ENCODE results near the gene MEG3.
"Not testable (repeated sequence)": the region's sequence is repeated elsewhere in the genome, so short reads cannot be mapped to it uniquely, and the experiment has no call there.

The MEG3 gene

DNA sequence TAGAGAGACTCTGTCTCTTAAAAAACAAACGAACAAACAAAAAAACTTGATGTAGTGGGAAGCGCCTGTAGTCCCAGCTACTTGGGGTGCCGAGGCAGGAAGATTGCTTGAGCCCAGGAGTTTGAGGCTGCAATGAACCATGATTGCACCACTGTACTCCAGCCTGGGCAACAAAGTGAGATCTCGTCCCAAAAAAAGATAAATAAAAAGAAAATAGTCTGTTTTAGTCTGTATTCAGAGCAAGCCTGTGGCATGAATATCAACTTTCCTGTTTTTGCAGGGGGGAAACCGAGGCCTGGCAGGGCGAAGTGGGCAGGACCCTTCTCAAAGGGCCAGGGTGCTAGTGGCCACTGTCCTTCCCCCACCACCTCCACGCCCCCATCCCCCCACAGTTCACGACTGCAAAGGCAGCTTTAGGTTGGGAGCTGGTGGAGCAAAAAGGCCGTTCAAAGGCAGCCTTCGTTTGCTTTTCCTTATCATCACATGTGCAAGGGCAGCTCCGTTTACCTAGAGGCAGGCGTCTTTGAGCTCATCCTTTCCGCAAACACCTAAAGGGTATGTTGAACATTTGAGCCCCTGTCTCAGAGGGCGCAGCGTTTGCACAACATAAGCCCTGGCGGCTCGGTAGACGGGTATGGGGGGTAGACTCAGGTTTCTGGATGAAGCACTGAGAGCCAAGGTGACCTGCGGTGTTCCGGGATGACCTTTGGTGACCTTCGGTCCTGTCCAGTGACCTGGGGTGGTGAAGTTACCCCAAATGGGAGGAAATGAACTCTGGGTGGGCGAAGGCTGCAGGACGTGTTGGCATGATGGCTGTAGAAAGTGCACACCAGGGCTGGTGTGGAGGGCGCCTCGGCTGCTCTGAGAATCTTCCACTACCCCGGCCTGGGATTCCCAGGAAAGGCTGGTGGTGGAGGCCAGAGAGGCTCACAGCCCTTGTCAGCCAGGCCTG, 8.7 kb upstream of the MEG3 start:
- DNase-seq, result no peak

DNA sequence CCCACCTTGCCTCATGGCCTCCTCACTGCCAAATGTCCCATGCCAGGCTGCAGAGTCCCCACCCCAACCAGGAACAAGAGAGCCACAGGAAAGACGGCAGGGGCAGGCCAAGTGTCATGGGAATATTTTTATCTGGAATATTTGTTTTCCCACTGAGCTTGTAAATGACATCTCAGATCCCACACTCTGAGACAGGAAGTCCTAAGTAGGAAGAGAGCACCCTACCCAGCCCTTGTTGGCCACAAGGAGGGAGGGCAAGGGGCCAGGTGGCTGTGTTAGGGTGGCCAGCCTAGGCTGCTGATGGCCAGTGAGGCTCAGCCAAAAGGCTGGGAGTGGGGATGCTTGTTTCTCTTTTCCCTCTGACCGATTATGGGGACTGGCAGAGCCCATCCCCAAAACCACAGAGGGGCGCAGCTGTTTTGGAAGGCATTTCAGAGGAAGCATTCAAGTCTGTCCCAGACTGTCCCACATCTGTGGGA, 7.7 kb upstream of the MEG3 start:
- no peak for DNase-seq

DNA sequence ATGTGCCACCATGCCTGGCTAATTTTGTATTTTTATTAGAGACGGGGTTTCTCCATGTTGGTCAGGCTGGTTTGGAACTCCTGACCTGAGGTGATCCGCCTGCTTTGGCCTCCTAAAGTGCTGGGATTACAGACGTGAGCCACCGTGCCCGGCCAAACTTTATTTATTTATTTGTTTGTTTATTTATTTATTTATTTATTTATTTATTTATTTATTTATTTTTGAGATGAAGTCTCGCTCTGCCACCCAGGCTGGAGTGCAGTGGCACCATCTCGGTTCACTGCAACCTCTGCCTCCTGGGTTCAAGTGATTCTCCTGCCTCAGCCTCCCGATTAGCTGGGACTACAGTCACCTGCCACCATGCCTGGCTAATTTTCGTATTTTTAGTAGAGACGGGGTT, 7.0 kb upstream of the MEG3 start:
- not testable (repeated sequence) for DNase-seq

DNA sequence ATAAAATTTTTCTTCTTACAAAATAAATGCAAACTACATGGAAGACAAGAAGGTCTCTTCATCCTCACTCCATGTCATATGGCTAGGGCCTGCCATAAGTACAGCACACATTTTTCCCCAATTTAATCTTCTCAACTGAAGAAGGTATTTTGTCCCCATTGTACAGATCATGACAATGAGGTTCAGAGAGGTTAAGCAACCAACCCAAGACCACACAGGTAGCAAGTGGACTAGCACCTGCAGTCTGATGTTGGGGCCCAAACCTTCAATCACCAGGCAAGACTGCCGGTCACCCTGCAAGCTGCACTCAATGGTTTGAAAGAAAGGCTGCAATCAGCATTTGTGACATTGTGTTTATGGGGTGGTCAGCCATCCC, 6.5 kb upstream of the MEG3 start:
- DNase-seq, result no peak

DNA sequence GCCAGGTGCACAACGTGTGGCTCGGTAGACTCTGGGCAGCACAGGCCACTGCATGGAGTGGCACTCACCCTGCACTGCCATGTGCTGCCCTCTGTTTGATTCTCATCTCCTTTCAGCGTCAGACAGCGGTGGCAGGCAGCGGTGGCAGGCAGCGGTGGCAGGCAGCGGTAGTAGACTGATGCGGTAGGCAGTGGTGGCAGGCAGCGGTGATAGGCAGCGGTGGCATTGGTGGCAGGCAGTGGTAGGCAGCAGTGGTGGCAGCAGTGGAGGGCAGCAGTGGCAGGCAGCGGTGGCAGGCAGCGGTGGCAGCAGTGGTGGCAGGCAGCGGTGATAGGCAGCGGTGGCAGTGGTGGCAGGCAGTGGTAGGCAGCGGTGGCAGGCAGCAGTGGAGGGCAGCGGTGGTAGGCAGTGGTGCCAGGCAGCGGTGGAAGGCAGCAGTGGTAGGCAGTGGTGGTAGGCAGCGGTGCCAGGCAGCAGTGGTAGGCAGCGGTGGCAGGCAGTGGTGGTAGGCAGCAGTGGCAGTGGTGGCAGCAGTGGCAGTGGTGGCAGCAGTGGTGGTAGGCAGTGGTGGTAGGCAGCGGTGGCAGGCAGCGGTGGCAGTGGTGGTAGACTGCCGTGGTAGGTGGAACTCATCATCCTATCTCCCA, 6.0 kb upstream of the MEG3 start:
- DNase-seq, result no peak

- DNase-seq, result no peak
Observed at GRCh38 chr14:100820957-100821356, 5.0 kb upstream of the MEG3 start.

DNA sequence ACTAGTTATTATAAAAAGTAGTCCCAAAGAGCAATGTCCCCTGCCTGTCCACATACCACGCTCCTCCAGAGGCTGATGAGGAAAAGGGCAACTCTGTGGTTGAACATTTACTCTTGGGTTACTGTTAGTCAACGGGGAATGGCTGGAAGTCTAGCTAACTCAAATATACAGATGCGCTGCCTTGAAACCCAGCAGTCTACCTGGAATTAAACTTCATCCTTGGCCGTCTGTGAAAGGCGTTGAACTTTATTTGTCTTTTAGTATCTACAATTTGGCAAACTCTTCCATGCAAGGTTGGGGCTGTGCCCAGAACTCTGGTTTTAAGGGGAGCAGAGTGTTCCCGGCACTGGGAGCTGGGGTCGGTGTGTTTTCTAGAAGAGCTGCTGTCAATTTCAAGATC, 3.9 kb upstream of the MEG3 start:
- no peak for DNase-seq

DNA sequence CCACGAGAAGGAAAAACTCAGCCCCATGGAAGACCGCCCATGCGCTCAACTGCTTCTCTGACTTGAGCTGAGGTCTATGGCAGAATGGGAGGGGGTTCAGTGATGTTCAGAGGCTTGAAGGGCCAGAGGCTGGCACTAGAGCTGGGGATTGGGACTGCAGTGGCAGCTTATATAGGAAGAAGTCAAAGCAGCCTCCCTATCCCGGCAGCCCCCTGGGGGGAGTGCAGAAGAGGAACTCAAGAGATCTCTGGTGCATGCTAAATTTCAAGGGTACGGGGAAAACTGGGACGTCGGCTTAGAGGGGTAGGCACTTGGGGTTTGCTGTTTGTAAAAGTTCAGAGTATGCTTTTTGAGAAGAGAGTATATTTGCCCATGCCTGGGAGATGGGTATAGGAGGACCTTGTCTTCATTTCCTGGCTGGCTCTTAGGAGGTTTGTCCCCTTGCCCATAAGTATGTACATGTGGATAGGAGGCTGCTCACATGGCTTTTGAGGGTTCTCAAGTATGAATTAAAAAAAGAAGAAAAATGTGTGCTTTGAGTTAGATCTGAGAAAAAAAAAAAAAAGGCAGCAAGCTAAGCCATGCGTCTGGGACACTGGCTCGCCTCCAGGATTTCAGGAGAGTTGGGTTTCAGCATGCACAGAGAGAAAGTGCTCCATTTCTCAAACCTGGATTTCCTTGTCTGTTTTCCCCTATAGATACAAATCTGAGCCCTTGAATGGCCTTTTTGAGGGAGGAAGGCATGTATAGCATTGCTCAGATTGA, 3.2 kb upstream of the MEG3 start:
- no peak for DNase-seq

DNA sequence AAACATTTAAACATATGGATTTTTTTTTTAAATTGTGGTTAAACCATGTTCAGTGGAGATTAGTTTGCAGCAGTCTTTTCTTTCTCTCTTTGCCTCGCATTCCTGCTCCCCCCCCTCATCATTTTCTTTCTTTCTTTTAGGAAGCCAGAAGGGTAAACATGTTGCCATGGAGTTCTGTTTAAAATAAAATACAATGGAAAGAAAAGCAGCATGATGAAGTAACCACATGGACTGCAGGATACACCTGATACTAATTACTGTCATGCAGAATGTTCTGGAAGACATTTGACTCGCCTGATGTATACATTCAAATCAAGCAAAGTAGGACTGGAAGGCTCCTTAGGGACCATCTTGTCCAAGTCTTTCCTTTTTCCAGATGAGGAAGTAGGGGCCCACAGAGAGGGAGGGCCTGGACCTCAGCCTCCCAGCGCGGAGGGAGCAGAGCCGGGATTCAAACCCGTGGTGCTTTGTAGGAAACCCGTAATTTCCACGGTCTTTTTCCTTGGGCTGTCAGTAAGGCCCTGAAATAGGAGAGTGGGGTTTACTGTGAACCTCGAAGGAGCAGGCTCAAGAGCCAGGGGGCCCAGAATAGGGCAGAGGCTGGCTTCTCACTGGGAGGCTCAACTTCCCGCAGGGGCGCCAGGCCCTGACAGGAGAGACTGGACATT, 2.4 kb upstream of the MEG3 start:
- no peak for DNase-seq

GRCh38 chr14:100824091-100824551, 1.8 kb upstream of the MEG3 start:
- no peak for DNase-seq

GRCh38 chr14:100824901-100825712, 811 bp upstream of the MEG3 start:
- DNase-seq, result no peak

GRCh38 chr14:100826391-100827100, 628 bp downstream of the MEG3 start:
- no peak for DNase-seq

DNA sequence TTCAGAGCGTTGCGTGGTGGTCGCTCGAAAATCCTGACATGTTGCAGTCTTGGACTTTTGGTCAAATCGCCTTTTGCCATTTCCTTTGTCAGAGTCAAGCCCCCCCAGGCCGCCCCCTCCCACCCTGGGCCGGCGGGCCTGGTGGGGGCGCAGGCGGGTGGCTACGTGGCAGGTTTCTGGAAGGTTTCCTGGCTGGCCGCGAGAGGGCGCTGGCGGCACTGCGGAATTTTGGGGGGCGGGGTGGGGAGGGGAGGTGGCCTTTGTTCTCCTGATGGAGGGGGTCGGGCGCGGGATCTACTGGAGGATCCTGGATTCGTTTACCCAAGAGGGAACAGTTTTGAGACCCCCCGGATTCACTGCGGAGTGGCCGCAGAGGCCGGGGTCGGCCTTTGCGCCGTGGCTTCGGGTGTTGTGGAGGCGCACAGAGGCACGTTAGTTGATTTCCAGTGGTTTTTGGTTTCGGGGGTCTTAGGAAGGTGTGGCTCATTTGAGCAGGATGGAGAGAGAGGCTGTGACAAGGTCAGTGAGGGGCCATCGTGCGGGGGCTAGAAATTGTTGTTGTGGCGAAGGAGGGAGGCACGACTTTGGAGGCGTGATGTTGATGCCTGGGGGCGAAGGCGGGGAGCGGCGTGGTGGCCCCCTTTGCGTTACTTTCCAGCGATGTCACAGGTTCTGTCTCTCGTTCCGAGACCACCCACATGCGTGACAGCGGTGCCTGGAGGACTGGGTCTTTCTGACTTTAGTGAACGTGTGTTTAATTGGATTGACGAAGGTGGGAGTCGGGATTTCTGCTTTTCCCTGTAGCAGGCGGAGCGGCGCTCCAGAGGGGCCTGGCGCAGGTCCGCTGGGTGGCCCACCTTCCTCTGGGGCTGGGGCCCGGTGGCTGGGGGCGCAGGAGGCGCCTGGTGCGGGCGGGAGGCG, 1.4 kb downstream of the MEG3 start:
- no peak for DNase-seq

DNA sequence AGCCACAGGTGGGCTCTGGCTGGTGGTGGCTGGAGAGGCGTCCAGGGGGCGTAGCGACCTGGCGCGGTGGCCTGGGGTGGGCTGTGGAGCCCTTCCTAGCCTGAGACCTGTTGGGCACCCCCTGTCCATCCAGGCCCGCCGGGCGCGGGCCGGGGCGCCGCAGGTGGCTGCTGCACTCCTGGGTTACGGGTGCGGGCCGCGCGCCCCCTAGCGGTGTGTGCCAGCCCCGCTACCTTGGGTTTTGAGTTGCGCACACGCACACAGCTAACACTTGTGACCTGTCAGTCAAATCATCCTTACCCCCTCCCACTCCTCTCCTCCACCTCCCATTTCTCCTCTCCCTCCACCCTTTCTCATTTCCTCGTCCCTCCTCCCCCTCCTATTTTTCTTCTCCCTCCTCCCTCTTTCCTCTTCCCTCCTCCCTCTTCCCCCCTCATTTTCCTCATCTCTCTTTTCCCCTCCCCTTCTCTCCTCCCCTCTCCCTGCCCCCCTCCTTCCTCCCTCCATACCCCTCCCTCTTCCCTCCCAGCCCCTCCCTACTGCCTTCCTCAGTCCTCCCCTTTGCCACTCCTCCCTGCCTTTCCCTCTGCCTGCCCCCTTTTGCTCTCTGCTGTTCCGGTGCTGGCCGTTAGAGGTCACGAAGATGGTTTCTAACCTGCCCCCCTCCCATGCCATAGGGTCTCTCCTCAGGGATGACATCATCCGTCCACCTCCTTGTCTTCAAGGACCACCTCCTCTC, 2.3 kb downstream of the MEG3 start:
- peak; percentile 41 for DNase-seq

DNA sequence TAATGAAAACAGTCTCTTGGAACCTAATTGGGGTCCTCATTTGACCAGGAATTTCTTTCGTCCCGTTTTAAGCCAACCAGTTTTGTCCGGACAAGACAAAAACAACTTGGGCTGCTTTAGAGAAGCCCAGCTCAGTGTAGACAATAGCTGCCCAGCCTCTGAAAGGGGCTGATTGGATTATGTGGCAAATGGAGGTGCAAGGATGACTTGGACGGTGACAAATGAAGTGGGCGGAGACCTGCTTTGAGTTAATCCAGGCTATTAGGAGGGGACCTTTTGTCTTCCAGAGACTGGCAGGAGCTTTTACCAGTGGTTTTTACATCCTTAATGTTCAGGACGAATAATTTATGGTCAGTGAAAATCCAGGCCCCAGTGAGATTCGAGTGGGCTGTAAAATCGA, 4.8 kb downstream of the MEG3 start:
- DNase-seq, result no peak

DNA sequence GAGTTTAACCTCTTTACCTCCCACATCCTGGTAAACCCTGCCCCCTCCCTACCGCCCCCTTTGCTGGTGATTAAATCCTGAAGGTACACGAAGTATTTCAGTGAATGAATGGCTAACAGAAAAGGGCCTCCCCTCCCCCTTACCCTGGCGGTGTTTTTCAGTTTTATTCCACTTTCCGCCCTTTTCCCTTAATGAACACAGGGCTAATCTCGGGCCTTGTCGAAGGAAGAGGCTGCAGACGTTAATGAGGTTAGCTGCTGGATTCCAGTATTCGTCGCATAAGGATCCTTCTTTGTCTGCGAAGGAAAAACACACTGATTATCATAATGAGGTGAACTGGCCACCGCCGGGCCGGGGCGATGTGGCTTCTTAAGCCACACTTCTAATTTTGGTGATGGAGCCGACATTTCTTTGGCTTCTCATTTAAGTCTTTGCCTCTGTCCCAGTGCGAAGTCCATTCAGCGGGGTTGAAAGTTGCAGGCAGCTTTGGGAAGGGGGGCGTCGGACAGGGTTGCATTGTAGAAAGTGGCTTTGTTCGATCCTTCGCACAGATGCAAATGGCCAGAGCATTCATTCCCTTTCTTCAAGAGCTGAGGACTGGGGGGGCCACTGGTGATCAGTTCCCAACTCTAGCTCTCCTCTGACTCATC, 6.5 kb downstream of the MEG3 start:
- DNase-seq, result no peak

GRCh38 chr14:100834082-100834793, 8.3 kb downstream of the MEG3 start:
- no peak for DNase-seq

Data from NCI-H226 (cell line).